Fibroblast of lung (primary cell): Measurements from ENCODE around the gene DSP.

Source experiments
- EZH2 ChIP-seq: IDR thresholded peaks from 2 replicates; pipeline ENCODE4 v1.5.1; 2012; ENCODE audit warnings: low read length, control low read depth, mild to moderate bottlenecking; ENCODE audit errors: missing control alignments
- TF ChIP-seq, protein P1 (sequence below), 2 donors: IDR thresholded peaks in 1 of 2; conservative IDR thresholded peaks in 1 of 2; 1 replicate in 1 of 2; 2 replicates in 1 of 2; pipeline ENCODE4 v1.5.1; 2011 to 2012; ENCODE audit warnings: low read length in 2 of 2, control low read depth in 1 of 2, inconsistent platforms in 1 of 2, low read depth in 1 of 2, mild to moderate bottlenecking in 1 of 2

- TF ChIP-seq, protein P1, sequence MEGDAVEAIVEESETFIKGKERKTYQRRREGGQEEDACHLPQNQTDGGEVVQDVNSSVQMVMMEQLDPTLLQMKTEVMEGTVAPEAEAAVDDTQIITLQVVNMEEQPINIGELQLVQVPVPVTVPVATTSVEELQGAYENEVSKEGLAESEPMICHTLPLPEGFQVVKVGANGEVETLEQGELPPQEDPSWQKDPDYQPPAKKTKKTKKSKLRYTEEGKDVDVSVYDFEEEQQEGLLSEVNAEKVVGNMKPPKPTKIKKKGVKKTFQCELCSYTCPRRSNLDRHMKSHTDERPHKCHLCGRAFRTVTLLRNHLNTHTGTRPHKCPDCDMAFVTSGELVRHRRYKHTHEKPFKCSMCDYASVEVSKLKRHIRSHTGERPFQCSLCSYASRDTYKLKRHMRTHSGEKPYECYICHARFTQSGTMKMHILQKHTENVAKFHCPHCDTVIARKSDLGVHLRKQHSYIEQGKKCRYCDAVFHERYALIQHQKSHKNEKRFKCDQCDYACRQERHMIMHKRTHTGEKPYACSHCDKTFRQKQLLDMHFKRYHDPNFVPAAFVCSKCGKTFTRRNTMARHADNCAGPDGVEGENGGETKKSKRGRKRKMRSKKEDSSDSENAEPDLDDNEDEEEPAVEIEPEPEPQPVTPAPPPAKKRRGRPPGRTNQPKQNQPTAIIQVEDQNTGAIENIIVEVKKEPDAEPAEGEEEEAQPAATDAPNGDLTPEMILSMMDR (conservative IDR thresholded peaks at IDR 0.05 in 1 of 2, IDR thresholded peaks at IDR 0.05 in 1 of 2; ENCODE audit: low read depth in 1 of 2, low read length in 2 of 2) = no peak
- TF ChIP-seq EZH2 = no peak
Observed at GRCh38 chr6:7550433-7550801, 8.9 kb downstream of the DSP start.
